Neural cell (in vitro differentiated cells): Measurements from ENCODE around the gene ZNF546. TPM values are rescaled to one million over a fixed set of nuclear protein-coding genes. Genes with fewer than 3 reads are reported as not detected.

Source experiments
- H2AFZ ChIP-seq: fragments of 200-600, 300-800 bp; sonication (generic), shearing (Covaris generic); 2 replicates; pipeline ENCODE4 v1.6.0; 2014; ENCODE audit warnings: low read depth, mild to moderate bottlenecking, antibody characterized with exemption, low read length, moderate library complexity
- H3F3A ChIP-seq: fragments of 200-600 bp; shearing (Covaris generic); 2 replicates; pipeline ENCODE4 v1.6.1; 2016; ENCODE audit warnings: mild to moderate bottlenecking, moderate library complexity, mixed read lengths, antibody characterized with exemption, low read length; ENCODE audit not compliant: insufficient read depth, poor library complexity, severe bottlenecking
- H3K27ac ChIP-seq: fragments of 200-600, 300-800 bp; sonication (generic), shearing (Covaris generic); 2 replicates; pipeline ENCODE4 v1.5.1; 2014; ENCODE audit warnings: mild to moderate bottlenecking, low read length, moderate library complexity
- H3K27me3 ChIP-seq: fragments of 300-800, 200-600 bp; sonication (generic), shearing (Covaris generic); 2 replicates; pipeline ENCODE4 v1.6.0; 2014; ENCODE audit warnings: mild to moderate bottlenecking, low read depth, low read length, moderate library complexity; ENCODE audit not compliant: insufficient read depth
- H3K36me3 ChIP-seq: fragments of 300-800, 200-600 bp; sonication (generic), shearing (Covaris generic); 2 replicates; pipeline ENCODE4 v1.5.1; 2014; ENCODE audit warnings: mild to moderate bottlenecking, antibody characterized with exemption, low read length, moderate library complexity; ENCODE audit not compliant: insufficient read depth
- H3K4me2 ChIP-seq: fragments of 300-800, 200-600 bp; sonication (generic), shearing (Covaris generic); 2 replicates; pipeline ENCODE4 v1.6.0; 2014; ENCODE audit warnings: mild to moderate bottlenecking, low read length
- H3K4me3 ChIP-seq: fragments of 300-800, 200-600 bp; sonication (generic), shearing (Covaris generic); 2 replicates; pipeline ENCODE4 v1.5.1; 2014; ENCODE audit warnings: mild to moderate bottlenecking, low read length, moderate library complexity
- H3K79me2 ChIP-seq: fragments of 200-600 bp; shearing (Covaris generic); replicated peaks from 2 replicates; pipeline ENCODE4 v1.6.0; 2014; ENCODE audit warnings: mild to moderate bottlenecking, low read length, moderate library complexity; ENCODE audit not compliant: insufficient read depth
- H3K9ac ChIP-seq: fragments of 300-800, 200-600 bp; sonication (generic), shearing (Covaris generic); 2 replicates; pipeline ENCODE4 v1.6.1; 2016; ENCODE audit warnings: mild to moderate bottlenecking, low read length, mixed read lengths
- H3K9me2 ChIP-seq: fragments of 200-600 bp; shearing (Covaris generic); 2 replicates; pipeline ENCODE4 v1.6.1; 2016; ENCODE audit warnings: mild to moderate bottlenecking, low read length, mixed read lengths; ENCODE audit not compliant: insufficient read depth
- H3K9me3 ChIP-seq: fragments of 200-600, 300-800 bp; sonication (generic), shearing (Covaris generic); 2 replicates; pipeline ENCODE4 v1.6.1; 2016; ENCODE audit warnings: mild to moderate bottlenecking, mixed run types, low read length, moderate library complexity, mixed read lengths
- H4K20me1 ChIP-seq: fragments of 200-600 bp; shearing (Covaris generic); 2 replicates; pipeline ENCODE4 v1.6.1; 2016; ENCODE audit warnings: mild to moderate bottlenecking, mixed run types; ENCODE audit not compliant: insufficient read depth
- EP300 ChIP-seq: fragments of 450-650 bp; conservative IDR thresholded peaks from 2 replicates; pipeline ENCODE4 v1.6.1; 2014; ENCODE audit warnings: antibody characterized with exemption, mild to moderate bottlenecking, moderate library complexity; ENCODE audit not compliant: poor library complexity, severe bottlenecking
- EZH2 ChIP-seq: fragments of 200-600, 300-800 bp; shearing (Covaris generic), sonication (generic); IDR thresholded peaks from 2 replicates; pipeline ENCODE4 v1.6.1; 2014; ENCODE audit warnings: antibody characterized with exemption, low read length, borderline replicate concordance, mild to moderate bottlenecking; ENCODE audit not compliant: insufficient read depth, poor library complexity, severe bottlenecking
- MXI1 ChIP-seq: fragments of 450-650 bp; conservative IDR thresholded peaks from 2 replicates; pipeline ENCODE4 v1.6.1; 2014; ENCODE audit warnings: antibody characterized with exemption, mild to moderate bottlenecking; ENCODE audit not compliant: poor library complexity, severe bottlenecking
- POLR2AphosphoS5 ChIP-seq: IDR thresholded peaks from 2 replicates; pipeline ENCODE4 v1.6.1; 2012
- RAD21 ChIP-seq: fragments of 450-650 bp; conservative IDR thresholded peaks from 2 replicates; pipeline ENCODE4 v1.6.1; 2014; ENCODE audit warnings: antibody characterized with exemption, mild to moderate bottlenecking, moderate library complexity
- REST ChIP-seq: IDR thresholded peaks from 2 replicates; pipeline ENCODE4 v1.6.1; 2012; ENCODE audit warnings: borderline replicate concordance
- SMC3 ChIP-seq: fragments of 450-650 bp; conservative IDR thresholded peaks from 2 replicates; pipeline ENCODE4 v1.6.1; 2014; ENCODE audit warnings: antibody characterized with exemption, mild to moderate bottlenecking, moderate library complexity; ENCODE audit not compliant: poor library complexity
- TAF1 ChIP-seq: IDR thresholded peaks from 2 replicates; pipeline ENCODE4 v1.6.1; 2012; ENCODE audit warnings: low read depth
- polyA plus RNA-seq: library from polyadenylated mRNA; depleted of rRNA; stranded (reverse); fragments of >200 nt; gene quantifications from 2 replicates; pipeline ENCODE4 v1.2.3, GENCODE V29; 2014
- TF ChIP-seq, protein P1 (sequence below): fragments of 450-650 bp; IDR thresholded peaks from 2 replicates; pipeline ENCODE4 v1.5.1; 2014; ENCODE audit warnings: antibody characterized with exemption, mild to moderate bottlenecking, moderate library complexity; ENCODE audit not compliant: poor library complexity, severe bottlenecking

ZNF546 gene
- polyA plus RNA-seq, 1 donor from 2014 or later: 8.0 TPM

GRCh38 chr19:39966617-39967016 lies 30.2 kb upstream of the ZNF546 start:
- H3K9ac ChIP-seq: no peak overlapping the region
- no peak overlapping the region for H3K27ac ChIP-seq
- H3K9me2 ChIP-seq: no peaks in the 10 kb centered on the region
- no peak overlapping the region for H3K4me3 ChIP-seq
- no peaks in the 10 kb centered on the region for H3K36me3 ChIP-seq
- no peaks in the 10 kb centered on the region for H3K9me3 ChIP-seq
- TF ChIP-seq REST (no peak), TAF1 (no peak), MXI1 (no peak), EP300 (no peak), SMC3 (no peak), EZH2 (no peak), POLR2AphosphoS5 (no peak), RAD21 (no peak)
- TF ChIP-seq, protein P1, sequence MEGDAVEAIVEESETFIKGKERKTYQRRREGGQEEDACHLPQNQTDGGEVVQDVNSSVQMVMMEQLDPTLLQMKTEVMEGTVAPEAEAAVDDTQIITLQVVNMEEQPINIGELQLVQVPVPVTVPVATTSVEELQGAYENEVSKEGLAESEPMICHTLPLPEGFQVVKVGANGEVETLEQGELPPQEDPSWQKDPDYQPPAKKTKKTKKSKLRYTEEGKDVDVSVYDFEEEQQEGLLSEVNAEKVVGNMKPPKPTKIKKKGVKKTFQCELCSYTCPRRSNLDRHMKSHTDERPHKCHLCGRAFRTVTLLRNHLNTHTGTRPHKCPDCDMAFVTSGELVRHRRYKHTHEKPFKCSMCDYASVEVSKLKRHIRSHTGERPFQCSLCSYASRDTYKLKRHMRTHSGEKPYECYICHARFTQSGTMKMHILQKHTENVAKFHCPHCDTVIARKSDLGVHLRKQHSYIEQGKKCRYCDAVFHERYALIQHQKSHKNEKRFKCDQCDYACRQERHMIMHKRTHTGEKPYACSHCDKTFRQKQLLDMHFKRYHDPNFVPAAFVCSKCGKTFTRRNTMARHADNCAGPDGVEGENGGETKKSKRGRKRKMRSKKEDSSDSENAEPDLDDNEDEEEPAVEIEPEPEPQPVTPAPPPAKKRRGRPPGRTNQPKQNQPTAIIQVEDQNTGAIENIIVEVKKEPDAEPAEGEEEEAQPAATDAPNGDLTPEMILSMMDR: no peak
- no peaks in the 10 kb centered on the region for H3F3A ChIP-seq
- peaks cover 7% of the 10 kb centered on the region for H3K79me2 ChIP-seq
- H4K20me1 ChIP-seq: no peaks in the 10 kb centered on the region
- no peak overlapping the region for H2AFZ ChIP-seq
- H3K27me3 ChIP-seq: no peaks in the 10 kb centered on the region
- H3K4me2 ChIP-seq: no peak overlapping the region

GRCh38 chr19:39967561-39967960 lies 29.3 kb upstream of the ZNF546 start:
- H3K27ac ChIP-seq: no peak overlapping the region
- peaks cover 15% of the 10 kb centered on the region for H3K79me2 ChIP-seq
- H3F3A ChIP-seq: no peaks in the 10 kb centered on the region
- H3K27me3 ChIP-seq: no peaks in the 10 kb centered on the region
- no peaks in the 10 kb centered on the region for H3K9me3 ChIP-seq
- H3K4me2 ChIP-seq: no peak overlapping the region
- TF ChIP-seq EP300: no peak
- no peaks in the 10 kb centered on the region for H3K9me2 ChIP-seq
- no peak overlapping the region for H3K9ac ChIP-seq
- H3K36me3 ChIP-seq: no peaks in the 10 kb centered on the region
- H3K4me3 ChIP-seq: no peak overlapping the region
- no peak overlapping the region for H2AFZ ChIP-seq
- H4K20me1 ChIP-seq: no peaks in the 10 kb centered on the region

DNA sequence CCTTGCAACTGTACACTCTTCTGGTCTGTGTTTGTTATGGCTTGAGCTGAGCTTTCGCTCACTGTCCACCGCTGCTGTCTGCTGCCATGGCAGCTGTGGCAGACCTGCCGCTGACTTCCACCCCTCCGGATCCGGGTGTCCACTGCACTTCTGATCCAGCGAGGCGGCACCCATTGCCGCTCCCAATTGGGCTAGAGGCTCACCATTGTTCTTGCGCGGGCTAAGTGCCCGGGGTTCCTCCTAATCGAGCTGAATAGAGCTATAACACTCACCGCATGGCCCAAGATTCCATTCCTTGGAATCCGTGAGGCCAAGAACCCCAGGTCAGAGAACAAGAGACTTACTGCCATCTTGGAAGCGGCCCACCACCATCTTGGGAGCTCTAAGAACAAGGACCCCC lies 28.1 kb upstream of the ZNF546 start:
- no peak overlapping the region for H3K27ac ChIP-seq
- TF ChIP-seq REST (no peak), EZH2 (no peak), EP300 (no peak), POLR2AphosphoS5 (no peak), MXI1 (no peak), SMC3 (no peak), TAF1 (no peak), RAD21 (no peak)
- TF ChIP-seq, protein P1: no peak
- no peaks in the 10 kb centered on the region for H4K20me1 ChIP-seq
- no peak overlapping the region for H3K9ac ChIP-seq
- no peaks in the 10 kb centered on the region for H3K27me3 ChIP-seq
- H3K36me3 ChIP-seq: no peaks in the 10 kb centered on the region
- H3K4me3 ChIP-seq: no peak overlapping the region
- H3K9me3 ChIP-seq: no peaks in the 10 kb centered on the region
- no peak overlapping the region for H3K4me2 ChIP-seq
- H3K79me2 ChIP-seq: peaks cover 15% of the 10 kb centered on the region
- no peak overlapping the region for H2AFZ ChIP-seq
- no peaks in the 10 kb centered on the region for H3F3A ChIP-seq
- H3K9me2 ChIP-seq: no peaks in the 10 kb centered on the region
